Suppressor macrophage (primary cell): ENCODE data around the gene UQCRQ.

Experiments used
- DNase-seq, 4 experiments: peaks; one replicate each; pipeline ENCODE4 v3.0.0-alpha.2; 2020 to 2022

Gene UQCRQ

DNA sequence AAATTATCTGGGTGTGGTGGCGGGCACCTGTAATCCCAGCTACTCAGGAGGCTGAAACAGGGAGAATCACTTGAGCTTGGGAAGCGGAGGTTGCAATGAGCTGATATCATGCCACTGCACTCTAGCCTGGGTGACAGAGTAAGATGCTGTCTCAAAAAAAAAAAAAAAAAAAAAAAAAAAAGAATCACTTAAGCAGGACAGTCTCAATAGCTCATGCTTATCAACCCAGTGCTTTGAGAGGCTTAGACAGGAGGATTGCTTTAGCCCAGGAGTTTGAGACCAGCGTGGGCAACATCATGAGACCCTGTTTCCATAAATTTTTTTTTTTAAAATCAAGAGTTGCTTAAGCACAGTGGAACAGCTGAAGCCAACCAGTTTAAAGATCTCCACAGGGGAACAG is 49.6 kb downstream of the UQCRQ start:
- DNase-seq, result no peak
